Putamen (tissue), 1 donor: ENCODE results near the gene RANBP3.

Experiments used
- DNase-seq: peaks from one replicate; pipeline ENCODE4 v3.0.0-alpha.2; 2016; ENCODE audit warnings: low spot score

Gene RANBP3

DNA sequence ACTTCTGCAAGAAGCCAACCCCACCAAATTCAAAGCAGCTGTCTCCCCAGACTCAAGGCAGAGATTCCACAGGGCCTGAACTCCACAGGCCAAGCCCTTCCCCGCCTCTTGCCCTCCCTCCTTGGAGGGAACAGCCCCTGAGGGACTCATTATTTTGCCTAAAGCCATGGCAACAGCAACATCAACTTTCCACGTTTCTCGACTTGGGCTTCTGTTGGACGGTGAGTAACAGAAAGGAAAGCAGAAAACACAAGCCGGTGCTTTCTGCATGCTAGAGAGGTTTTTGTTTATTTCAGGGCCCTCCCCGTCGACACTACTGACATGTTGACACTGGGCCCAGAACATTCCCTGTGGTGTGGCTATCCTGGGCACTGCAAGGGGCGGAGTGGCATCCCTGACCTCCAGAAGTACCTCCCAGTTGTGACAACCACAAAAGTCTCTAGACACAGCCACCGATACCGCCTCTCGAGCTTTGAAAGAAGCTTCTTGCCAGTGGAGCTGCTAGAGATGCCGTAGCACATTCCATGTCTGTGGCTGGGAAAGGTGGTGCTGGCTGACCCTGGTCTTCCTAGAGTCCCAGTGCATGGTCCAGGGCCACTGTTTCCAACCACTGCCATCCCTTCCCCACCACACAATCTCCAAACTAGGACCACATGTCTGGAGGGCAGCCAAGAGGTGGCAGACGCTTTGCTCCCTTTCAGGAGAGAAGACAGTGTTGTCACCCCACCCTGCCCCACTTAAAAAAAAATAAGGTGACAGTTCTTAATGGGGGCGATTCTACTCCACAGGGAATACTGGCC, 51.1 kb downstream of the RANBP3 start:
- no peak for DNase-seq

DNA sequence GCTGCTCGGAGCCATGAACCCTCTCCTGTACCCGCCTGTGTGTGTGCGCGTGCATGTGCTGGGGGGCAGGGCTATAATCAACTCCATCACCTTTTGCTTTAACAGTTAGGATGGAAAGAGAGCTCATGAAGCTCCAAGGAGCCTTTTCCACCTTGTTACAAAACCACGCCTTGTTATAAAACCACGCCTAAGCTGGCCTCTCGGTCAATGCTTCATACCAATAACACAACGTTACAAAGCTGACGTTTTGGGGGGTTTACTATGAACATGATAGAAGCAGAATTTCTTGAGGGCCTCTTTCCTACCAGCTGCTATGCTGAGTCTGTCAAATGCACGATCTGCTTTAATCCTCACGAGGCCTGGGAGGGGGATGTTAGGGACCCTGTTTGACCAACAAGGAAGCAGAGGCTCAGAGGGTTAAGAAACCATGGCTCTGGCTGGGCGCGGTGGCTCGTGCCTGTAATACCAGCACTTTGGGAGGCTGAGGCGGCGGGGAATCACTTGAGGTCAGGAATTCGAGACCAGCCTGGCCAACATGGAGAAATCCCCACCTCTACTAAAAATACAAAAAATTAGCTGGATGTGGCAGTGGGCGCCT, 52.0 kb downstream of the RANBP3 start:
- DNase-seq = no peak

DNA sequence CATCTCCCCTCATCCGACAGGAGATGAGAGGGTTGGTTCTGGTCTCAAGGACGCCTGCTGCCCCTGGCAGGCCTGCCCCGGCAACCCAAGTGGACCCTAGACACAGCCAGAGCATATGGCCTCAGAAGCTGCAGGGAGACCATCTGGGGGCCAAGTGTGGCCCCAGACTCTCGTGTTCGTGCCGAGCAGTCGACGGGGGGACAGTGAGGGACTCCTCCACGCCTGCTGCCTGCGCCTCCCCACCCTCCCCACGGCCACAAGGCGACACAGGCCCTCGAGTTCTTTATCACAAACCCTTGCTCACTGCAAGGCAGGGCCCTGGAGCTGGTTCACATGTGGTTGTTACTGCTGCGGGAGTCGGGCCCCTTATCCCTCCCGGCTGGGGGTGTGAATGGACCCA, 54.6 kb downstream of the RANBP3 start:
- no peak for DNase-seq

GRCh38 chr19:5922161-5922545, 55.8 kb downstream of the RANBP3 start:
- no peak for DNase-seq

GRCh38 chr19:5921516-5922160, 56.3 kb downstream of the RANBP3 start:
- no peak for DNase-seq

- DNase-seq = no peak
These were observed 59.4 kb downstream of the RANBP3 start for GRCh38 chr19:5918463-5919079.

GRCh38 chr19:5917431-5918107, 60.4 kb downstream of the RANBP3 start:
- DNase-seq = no peak

DNA sequence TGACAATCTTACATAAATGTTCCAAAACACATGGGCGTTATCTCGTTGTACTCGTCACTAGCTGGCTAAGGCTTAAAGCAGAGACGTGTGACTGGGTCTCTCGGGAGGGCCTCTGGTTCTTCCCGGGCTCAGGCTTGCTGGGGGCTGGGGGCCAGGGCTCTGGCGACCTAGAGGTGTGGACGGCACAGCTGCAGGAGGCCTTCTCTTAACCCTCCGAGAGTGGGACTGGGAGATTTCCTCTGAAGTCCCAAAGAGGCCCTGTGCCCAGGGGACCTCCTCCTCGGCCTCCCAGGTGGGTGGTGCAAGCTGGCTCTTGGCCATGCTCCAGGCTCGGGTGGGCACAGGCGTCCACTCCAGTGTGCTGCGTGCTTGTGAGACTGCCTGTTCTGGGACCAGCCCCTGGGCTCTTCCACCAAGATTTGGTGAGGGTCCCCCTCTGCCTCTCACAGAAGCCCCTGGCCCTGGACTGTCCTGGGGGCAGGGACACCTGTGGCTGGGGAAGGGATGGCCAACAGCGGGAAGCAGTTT, 61.7 kb downstream of the RANBP3 start:
- no peak for DNase-seq

DNA sequence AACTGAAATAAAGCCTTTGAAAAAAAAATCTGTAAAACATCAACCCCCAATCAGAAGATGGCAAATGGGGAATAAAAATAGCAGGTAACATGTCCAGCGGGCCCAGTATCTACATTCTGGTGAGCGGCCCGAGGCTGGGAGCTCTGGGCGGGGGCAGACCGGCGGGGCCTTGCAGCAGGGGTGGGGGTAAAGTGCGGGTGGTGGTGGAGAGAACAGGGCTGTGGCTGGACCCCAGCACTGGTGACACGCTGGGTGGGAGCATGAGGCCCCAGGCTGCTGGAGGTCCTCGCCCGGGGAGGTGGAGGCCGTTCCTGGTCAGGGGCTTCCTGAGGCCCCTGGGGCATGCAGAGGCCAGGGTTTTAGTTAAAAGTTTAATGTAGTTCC, 62.2 kb downstream of the RANBP3 start:
- DNase-seq = no peak

- DNase-seq = no peak
These were observed 62.8 kb downstream of the RANBP3 start for GRCh38 chr19:5914946-5915781.

GRCh38 chr19:5914358-5914774, 63.6 kb downstream of the RANBP3 start:
- DNase-seq = no peak

DNA sequence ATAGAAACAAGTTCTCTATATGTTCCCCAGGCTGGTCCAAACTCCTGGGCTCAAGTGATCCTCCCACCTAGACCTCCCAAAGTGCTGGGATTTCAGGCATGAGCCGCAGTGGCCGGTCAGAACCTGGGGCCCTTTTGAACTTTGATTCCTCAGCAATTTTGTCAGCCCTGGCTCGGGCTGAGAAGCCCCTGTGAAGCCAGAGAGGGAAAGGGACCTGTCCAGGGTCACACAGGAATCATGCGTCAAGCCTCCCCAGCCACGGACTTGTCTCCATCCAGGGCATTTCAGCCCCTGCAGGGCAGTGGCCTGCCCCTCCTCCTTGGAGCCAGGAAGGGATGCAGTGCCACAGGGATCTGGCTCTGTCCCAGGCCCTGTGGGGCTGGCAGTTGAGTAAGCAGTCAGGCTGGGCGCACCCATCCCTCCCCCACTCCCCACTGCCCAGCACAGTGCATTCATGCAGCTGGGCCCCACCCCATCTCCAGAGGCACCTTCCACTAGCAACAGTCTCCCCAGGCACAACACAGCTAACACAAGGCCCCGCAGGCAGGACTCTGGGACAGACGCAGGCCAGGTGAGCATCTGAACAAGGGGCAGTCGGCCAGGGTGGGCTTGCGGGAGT, 64.1 kb downstream of the RANBP3 start, which contains the start of gene CAPS:
CAPS (plus strand) TSS at position 516 of the 619 bp plus-strand sequence. CDS start 153 bp downstream, outside the sequence.
- no peak for DNase-seq

DNA sequence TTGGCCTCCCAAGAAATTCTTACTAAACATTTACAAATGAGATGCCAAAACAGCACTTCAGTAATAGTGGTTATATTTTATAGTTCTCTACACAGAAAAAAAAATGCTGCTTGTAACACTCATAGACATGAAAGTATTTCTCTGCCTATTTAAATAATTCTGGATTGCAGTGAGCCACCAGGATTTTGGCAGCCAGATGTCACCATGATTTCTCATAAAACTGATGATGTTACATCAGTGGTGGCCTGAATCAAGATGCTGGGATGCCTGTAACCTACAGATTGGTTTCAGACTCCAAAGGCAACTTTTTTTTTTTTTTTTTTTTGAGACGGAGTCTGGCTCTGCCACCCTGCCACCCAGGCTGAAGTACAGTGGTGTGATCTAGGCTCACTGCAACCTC, 66.6 kb downstream of the RANBP3 start:
- no peak for DNase-seq

DNA sequence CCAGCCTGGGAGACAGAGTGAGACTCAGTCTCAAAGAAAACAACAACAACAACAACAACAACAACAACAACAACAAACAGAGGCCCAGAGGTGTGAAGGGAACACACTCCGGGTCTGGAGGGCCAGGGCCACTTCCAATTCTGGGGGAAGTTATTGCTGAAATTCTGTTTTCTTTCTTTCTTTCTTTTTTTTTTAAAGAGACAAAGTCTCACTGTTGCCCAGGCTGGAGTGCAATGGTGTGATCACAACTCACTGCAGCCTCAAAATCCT, 67.4 kb downstream of the RANBP3 start:
- no peak for DNase-seq

DNA sequence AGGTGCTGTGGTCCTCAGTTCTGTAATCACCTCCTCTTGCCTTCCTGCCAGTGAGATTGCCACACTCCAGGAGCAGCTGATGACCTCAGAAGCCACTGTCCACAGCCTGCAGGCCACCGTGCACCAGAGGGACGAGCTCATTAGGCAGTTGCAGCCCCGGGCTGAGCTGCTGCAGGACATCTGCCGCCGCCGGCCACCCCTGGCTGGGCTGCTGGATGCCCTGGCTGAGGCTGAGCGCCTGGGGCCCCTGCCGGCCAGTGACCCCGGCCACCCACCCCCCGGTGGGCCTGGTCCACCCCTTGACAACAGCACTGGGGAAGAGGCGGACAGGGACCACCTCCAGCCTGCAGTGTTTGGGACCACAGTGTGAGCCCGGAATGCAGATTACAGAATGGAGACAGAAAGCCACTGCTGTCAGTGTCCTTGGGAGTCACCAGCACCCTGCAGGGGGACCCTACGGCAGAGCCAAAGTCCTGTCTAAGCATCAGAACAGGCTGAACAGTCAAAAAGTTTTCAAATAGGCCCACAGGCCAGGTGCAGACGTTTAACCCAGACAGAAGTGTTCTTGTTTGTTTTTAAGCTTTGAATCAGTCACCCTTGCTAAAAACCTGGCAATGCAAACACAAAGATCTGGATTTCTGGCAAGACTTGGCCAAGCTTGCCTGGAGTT, 69.0 kb downstream of the RANBP3 start:
- DNase-seq = no peak

GRCh38 chr19:5907241-5907640, 70.7 kb downstream of the RANBP3 start:
- DNase-seq = peak; percentile 40

DNA sequence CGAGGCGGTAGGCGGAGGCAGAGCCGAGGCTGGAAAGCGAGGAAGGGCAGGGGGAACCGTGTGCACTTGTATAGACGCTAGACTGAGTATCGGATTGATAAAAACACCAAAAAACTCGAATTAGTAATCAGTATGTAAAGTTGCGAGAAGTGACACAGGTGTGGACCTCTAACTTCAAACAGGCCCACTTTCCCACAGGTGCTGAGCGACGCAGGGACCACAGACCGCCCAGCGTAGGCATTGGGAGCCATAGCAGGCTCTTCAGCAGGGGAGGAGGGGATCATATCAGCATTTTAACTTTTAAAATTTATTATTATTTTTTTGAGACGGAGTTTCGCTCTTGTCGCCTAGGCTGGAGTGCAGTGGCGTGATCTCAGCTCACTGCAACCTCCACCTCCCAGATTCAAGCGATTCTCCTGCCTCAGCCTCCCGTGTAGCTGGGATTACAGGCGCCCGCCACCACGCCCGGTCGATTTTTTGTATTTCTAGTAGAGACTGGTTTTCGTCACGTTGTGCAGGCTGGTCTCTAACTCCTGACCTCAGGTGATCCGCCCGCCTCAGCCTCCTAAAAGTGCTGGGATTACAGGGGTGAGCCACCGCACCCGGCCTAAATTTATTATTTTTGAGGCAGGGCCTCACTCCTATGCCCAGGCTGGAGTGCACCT, 72.7 kb downstream of the RANBP3 start:
- no peak for DNase-seq

- peak; percentile 100 for DNase-seq
These were observed 73.4 kb downstream of the RANBP3 start, which contains the start of gene VMAC for GRCh38 chr19:5904352-5905113. Gene VMAC, plus strand, starts transcription at chr19:5904872. Its CDS starts 19 bp downstream, at chr19:5904891.
